Activated naive CD8-positive, alpha-beta T cell treated with anti-CD3 and anti-CD28 coated beads for 36 hours (primary cell): Measurements from ENCODE around the gene DLGAP5. TPM values are rescaled to one million over a fixed set of nuclear protein-coding genes. Genes with fewer than 3 reads are reported as not detected.

Experiments used
- DNase-seq: peaks from one replicate; pipeline ENCODE4 v3.0.0; 2021
- H3K27ac Mint-ChIP-seq: one replicate; pipeline ENCODE4 v1.8.0; 2022; ENCODE audit warnings: mild to moderate bottlenecking, moderate library complexity, mixed read lengths
- H3K27me3 Mint-ChIP-seq: one replicate; pipeline ENCODE4 v1.8.0; 2022; ENCODE audit warnings: mild to moderate bottlenecking, mixed read lengths
- H3K36me3 Mint-ChIP-seq: one replicate; pipeline ENCODE4 v1.8.0; 2021; ENCODE audit warnings: mild to moderate bottlenecking, mixed read lengths
- H3K4me1 Mint-ChIP-seq: one replicate; pipeline ENCODE4 v1.8.0; 2021; ENCODE audit warnings: mixed read lengths
- H3K4me3 Mint-ChIP-seq: one replicate; pipeline ENCODE4 v1.8.0; 2022; ENCODE audit warnings: mild to moderate bottlenecking, moderate library complexity, mixed read lengths
- H3K9me3 Mint-ChIP-seq: one replicate; pipeline ENCODE4 v1.8.0; 2022; ENCODE audit warnings: mixed read lengths
- total RNA-seq, 2 experiments: library from RNA; stranded (reverse); gene quantifications; one replicate each; pipeline ENCODE4 v1.2.3, GENCODE V29; 2021

The DLGAP5 gene
- total RNA-seq, 2 experiments from 2014 or later = 68.0 to 69.2 TPM

DNA sequence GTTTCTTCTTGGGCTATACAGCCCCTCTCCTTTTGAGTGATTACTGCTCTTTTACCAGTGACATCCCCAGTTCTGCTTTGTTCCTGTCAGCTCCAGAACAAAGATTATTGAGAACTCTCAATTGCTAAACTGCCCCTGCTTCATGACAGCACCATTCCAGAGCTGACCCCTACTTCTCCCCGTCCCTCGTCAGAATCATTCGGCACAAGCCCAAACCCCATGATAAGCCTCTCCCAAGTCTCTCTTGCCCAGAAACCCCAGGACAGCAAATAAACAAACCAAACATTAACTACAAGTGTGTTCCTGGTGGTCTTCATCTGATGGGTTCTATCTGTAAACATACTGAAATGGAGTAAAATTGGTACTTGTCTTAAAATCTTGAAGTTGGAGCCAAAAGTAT lies 9.3 kb upstream of the DLGAP5 start:
- H3K27ac Mint-ChIP-seq = no peak overlapping the region
- DNase-seq = no peak
- no peaks in the 10 kb centered on the region for H3K4me1 Mint-ChIP-seq

DNA sequence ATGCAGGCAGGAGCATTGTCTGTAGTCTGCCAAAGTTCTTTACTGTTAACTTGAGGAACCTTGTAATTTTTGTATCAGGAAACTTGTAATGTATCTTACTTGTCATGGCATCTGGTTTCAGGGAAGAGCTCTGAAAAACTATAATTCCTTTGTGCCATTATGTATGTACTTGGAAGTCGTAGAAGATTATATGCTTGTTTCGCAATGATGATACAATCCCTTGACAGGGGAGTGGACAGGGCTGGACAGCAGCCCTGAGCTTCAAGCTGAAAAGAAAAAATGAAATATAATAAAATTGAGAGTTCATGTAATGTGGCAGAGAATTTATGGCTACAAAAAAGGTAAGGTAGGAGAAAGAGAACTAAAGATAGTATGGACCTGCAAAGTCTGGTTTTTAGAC lies 7.4 kb upstream of the DLGAP5 start:
- no peak overlapping the region for H3K27ac Mint-ChIP-seq
- H3K9me3 Mint-ChIP-seq = no peaks in the 10 kb centered on the region
- H3K4me1 Mint-ChIP-seq = no peaks in the 10 kb centered on the region
- H3K36me3 Mint-ChIP-seq = no peaks in the 10 kb centered on the region
- H3K4me3 Mint-ChIP-seq = no peak overlapping the region
- no peak for DNase-seq
- no peaks in the 10 kb centered on the region for H3K27me3 Mint-ChIP-seq

More for the DNA sequence above, 9.3 kb upstream of the DLGAP5 start:
- no peaks in the 10 kb centered on the region for H3K36me3 Mint-ChIP-seq
- H3K9me3 Mint-ChIP-seq = no peaks in the 10 kb centered on the region
- H3K4me3 Mint-ChIP-seq = no peak overlapping the region
- no peaks in the 10 kb centered on the region for H3K27me3 Mint-ChIP-seq

DNA sequence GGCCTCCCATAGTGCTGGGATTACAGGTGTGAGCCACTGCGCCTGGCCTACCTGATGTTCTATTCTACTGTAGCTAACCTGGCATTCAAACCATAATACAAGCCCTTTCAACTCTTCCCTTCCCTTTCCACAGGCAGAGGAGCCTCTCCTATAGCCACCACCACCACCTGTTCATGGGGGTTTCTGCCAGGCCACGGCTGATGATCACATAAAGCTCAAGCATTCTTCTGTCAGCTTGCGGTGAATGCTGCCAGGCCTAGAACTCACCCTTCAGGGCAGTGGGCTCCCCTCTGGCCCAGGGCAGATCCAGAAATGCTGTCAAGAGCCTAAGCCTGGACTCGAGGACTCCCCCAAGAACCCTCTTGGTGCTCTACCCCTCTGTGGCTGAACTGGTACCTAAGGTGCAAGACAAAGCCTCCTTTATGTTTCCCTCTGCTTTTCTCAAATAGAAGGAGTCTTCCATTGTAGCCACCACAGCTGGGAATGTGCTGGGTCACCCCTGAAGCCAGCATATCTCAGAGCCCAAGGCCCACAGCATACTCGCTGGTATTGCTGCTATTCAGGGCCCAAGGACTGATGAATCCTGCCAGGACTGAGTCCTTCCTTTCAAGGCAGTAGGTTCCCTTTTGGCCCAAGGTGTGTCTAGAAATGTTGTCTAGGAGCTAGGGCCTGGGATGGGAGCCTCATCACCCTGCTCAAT lies 3.4 kb upstream of the DLGAP5 start:
- H3K4me3 Mint-ChIP-seq = no peak overlapping the region
- peaks cover 5% of the 10 kb centered on the region for H3K36me3 Mint-ChIP-seq
- peaks cover 8% of the 10 kb centered on the region for H3K27me3 Mint-ChIP-seq
- peaks cover 17% of the 10 kb centered on the region for H3K4me1 Mint-ChIP-seq
- H3K27ac Mint-ChIP-seq = no peak overlapping the region
- no peaks in the 10 kb centered on the region for H3K9me3 Mint-ChIP-seq
- DNase-seq = no peak

DNA sequence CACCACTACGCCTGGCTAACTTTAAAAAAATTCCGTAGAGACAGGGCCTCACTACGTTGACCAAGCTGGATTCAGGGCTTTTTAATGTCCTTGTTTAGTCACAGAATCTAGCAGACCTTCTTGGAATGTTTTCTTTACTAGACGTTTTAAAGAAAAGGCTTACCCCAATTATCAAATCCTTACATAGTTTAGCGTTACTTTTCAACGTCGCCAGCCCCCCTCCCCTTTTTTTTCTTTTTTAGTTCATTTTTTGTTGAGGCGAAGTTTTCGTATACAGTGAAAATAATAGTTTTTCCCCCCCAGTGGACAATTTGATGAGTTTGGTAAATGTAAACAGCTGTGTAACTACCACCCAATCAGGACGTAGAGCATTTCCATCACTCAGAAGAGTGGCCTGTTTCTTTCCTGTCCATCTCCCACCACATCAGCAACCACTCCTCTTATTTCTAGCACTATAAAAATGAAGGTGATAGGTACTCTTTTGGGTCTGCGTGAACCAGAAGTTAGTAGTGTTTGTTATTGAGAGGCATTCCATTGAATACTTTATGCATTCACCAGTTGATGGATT lies 753 bp upstream of the DLGAP5 start:
- no peak overlapping the region for H3K27ac Mint-ChIP-seq
- H3K4me3 Mint-ChIP-seq = peak overlapping the region; percentile 94
- peaks cover 8% of the 10 kb centered on the region for H3K36me3 Mint-ChIP-seq
- H3K4me1 Mint-ChIP-seq = peaks cover 21% of the 10 kb centered on the region
- no peaks in the 10 kb centered on the region for H3K9me3 Mint-ChIP-seq
- no peak for DNase-seq
- peaks cover 8% of the 10 kb centered on the region for H3K27me3 Mint-ChIP-seq

DNA sequence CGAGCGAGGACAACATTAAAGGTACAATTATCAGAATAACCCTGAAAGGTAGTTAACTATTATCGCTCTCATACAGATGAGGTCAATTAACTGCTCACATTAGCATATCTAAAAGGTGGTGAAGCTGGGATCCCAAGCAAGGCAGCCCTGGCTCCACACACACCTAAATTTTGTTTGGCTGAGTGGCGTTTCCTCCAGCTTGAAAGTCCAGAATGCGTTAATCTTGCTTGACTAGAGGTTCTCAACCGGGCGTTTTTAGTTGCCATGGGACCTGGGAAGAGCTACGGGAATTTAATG lies 531 bp downstream of the DLGAP5 start:
- peaks cover 14% of the 10 kb centered on the region for H3K36me3 Mint-ChIP-seq
- H3K4me3 Mint-ChIP-seq = peak overlapping the region; percentile 94

DNA sequence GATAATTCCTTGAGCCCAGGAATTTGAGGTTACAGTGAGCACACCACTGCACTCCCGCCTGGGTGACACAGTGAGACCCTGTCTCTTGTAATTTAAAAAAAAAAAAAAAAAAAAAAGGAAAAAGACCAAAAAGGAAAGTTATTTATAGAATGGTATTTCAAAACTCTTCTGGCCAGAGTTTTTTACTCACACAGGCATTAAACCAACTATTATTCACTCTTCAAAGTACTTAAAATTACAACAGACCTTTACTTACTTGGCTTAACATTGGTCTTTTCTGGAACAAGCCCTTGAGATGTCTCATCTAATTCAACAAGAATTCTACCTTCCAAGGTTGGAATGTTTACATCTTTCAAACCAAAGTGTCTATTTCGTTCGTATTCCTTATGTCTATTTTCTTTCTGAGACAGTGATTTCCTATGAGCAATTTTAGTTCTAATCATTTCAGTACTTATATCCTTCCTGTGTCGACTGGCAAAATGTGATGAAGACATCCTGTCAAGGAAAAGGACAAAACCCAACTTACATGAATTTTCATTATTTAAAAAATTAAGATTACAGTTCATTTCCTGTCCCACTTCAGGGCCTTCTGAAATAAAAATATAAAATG lies 2.6 kb downstream of the DLGAP5 start:
- H3K4me3 Mint-ChIP-seq = no peak overlapping the region
- H3K9me3 Mint-ChIP-seq = no peaks in the 10 kb centered on the region
- H3K36me3 Mint-ChIP-seq = peaks cover 17% of the 10 kb centered on the region
- peaks cover 8% of the 10 kb centered on the region for H3K27me3 Mint-ChIP-seq
- no peak for DNase-seq
- peaks cover 21% of the 10 kb centered on the region for H3K4me1 Mint-ChIP-seq
- H3K27ac Mint-ChIP-seq = no peak overlapping the region

More for the DNA sequence above, 531 bp downstream of the DLGAP5 start:
- peak overlapping the region; percentile 83 for H3K27ac Mint-ChIP-seq
- H3K9me3 Mint-ChIP-seq = no peaks in the 10 kb centered on the region
- peaks cover 21% of the 10 kb centered on the region for H3K4me1 Mint-ChIP-seq
- H3K27me3 Mint-ChIP-seq = peaks cover 8% of the 10 kb centered on the region
- no peak for DNase-seq

DNA sequence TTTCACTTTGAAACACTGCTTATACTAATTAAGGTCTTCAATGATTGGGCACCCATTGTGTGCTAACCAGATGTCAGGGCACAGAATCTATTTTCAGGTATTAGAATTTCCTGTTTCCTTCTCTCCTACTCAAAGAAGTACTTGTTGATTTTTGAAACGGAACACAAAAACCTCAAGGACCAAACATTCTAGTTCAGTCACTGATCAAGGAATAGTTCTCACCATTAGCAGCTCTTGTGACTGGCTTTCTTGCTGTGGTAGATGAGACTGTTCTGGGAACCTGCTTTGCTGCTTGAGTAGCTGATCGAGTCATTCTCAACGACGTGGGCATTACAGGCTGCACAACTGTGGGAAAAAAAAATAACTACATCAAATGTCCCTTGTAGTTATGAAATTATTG lies 11.0 kb downstream of the DLGAP5 start:
- peaks cover 34% of the 10 kb centered on the region for H3K36me3 Mint-ChIP-seq
- DNase-seq = no peak
- no peaks in the 10 kb centered on the region for H3K27me3 Mint-ChIP-seq
- H3K9me3 Mint-ChIP-seq = no peaks in the 10 kb centered on the region
- H3K4me1 Mint-ChIP-seq = no peaks in the 10 kb centered on the region
- no peak overlapping the region for H3K4me3 Mint-ChIP-seq
- no peak overlapping the region for H3K27ac Mint-ChIP-seq

DNA sequence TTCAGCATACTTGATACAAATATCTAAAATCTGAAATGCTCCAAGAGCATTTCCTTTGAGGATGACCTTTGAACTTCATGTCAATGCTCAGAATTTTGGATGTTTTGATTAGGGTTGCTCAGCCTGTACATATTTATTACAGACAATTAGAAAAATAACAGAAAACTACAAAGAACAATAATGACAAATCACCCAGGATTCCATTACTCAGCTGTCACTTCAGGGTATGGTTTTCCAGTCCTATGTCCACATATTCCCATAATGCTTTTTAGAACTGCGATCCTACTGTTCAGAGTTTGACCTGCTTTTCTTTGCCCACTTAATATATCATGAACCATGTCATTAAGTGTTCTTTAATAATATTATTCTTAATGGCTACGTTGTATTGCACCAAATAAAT lies 11.4 kb downstream of the DLGAP5 start:
- DNase-seq = no peak
- H3K36me3 Mint-ChIP-seq = peaks cover 34% of the 10 kb centered on the region
- no peaks in the 10 kb centered on the region for H3K27me3 Mint-ChIP-seq
- no peaks in the 10 kb centered on the region for H3K4me1 Mint-ChIP-seq
- H3K27ac Mint-ChIP-seq = no peak overlapping the region
- no peaks in the 10 kb centered on the region for H3K9me3 Mint-ChIP-seq
- no peak overlapping the region for H3K4me3 Mint-ChIP-seq

DNA sequence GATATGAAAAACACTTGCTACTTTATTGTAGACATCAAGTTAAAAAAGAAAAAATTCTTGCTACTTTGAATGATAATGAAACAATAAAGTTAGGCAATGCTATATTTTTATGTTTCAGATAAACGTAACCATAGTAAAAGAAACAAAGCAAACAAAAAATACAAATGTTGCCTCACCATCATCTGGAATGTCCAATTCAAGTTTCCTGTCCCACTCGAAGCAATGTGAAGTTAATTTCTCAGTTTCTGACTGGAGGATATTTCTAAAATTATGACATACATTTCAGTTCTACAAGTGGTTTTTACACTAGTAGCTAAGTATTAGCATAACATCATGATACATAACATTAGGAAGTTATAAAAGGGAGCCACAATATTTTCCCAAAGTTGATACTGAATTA lies 20.9 kb downstream of the DLGAP5 start:
- Mint-ChIP-seq H3K9me3 (no peaks in the 10 kb centered on the region), H3K4me1 (no peaks in the 10 kb centered on the region), H3K27me3 (no peaks in the 10 kb centered on the region), H3K27ac (no peak overlapping the region), H3K4me3 (no peak overlapping the region), H3K36me3 (peaks cover 21% of the 10 kb centered on the region)
- no peak for DNase-seq

DNA sequence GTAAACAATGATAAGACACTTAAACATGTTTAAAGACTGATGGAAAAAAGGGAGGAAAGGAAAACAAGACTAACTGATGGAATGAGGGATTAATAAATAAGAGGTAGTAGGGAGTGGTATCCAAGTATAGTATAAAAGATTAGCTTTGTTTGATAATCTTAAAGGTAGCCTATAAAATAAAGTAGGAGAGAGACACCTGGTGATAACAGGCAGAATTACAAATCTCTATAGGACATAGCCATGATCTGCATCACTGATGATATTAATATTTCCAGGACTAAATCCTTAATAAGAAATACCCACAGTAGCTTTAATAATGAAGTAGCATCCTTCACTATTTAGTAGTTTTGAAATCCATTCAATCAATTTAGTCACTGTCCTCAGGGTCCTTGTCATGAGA lies 30.4 kb downstream of the DLGAP5 start:
- no peak for DNase-seq
- peaks cover 5% of the 10 kb centered on the region for H3K4me1 Mint-ChIP-seq

DNA sequence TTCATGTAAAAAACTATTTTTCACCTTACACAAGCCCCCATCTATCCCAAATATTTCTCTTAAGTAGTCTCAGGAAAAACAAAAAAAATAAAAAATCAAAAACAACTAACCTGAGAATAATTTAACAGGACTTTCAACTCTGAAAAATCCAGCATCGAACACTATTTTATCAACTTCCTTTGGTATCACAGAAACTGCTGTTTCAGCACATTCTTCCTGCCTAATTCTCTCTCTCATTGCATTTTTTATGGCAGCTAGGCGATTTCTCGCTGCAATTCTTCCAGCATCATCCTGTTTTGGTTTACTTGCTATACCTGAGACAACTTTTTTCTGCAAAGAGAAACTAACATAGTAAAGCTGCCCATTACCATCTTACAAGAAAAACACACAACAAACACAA lies 33.0 kb downstream of the DLGAP5 start:
- H3K9me3 Mint-ChIP-seq = no peaks in the 10 kb centered on the region
- H3K27ac Mint-ChIP-seq = no peak overlapping the region

More for the DNA sequence above, 30.4 kb downstream of the DLGAP5 start:
- H3K27ac Mint-ChIP-seq = no peak overlapping the region
- H3K4me3 Mint-ChIP-seq = no peak overlapping the region
- peaks cover 48% of the 10 kb centered on the region for H3K36me3 Mint-ChIP-seq
- no peaks in the 10 kb centered on the region for H3K27me3 Mint-ChIP-seq
- H3K9me3 Mint-ChIP-seq = no peaks in the 10 kb centered on the region

DNA sequence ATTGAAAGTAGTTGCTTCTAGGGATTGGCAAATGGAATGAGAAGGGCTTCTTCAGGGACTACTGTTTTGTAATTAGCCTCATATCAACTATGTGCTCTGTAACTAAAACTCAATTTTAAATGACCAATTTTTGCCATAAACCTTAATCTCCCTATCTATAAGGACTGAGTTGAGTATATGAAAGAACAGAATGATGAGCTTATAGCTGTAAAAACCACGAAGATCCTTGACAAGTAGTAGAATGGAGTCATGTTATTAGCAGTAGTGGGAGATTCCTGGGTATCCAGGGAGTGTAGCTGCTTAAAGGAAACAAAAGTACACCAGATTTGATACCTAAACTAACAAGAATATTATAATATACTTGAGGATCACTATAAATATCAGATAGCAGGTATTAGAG lies 34.3 kb downstream of the DLGAP5 start:
- Mint-ChIP-seq H3K9me3 (no peaks in the 10 kb centered on the region), H3K36me3 (peaks cover 41% of the 10 kb centered on the region), H3K4me1 (peaks cover 5% of the 10 kb centered on the region), H3K27ac (no peak overlapping the region), H3K27me3 (no peaks in the 10 kb centered on the region), H3K4me3 (no peak overlapping the region)
- DNase-seq = no peak

More for the DNA sequence above, 33.0 kb downstream of the DLGAP5 start:
- no peak for DNase-seq
- Mint-ChIP-seq H3K27me3 (no peaks in the 10 kb centered on the region), H3K4me3 (no peak overlapping the region), H3K4me1 (peaks cover 5% of the 10 kb centered on the region), H3K36me3 (peaks cover 47% of the 10 kb centered on the region)

DNA sequence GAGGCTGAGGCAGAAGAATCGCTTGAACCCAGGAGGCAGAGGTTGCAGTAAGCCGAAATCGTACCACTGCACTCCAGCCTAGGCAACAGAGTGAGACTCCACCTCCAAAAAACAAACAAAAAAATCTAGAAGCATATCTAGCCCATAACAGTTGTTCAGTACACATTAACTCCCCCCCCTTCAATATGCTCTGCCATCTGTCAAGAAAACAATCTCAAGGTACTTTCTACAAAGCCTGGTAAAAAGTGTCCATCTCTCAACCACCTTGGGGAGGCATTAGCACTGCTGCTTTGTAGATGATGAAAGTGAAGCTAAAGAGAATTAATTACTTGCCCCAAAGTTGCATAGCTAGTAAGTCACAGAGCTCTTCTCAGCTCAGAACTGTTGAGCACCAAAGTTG lies 37.4 kb downstream of the DLGAP5 start:
- Mint-ChIP-seq H3K27ac (no peak overlapping the region), H3K36me3 (peaks cover 43% of the 10 kb centered on the region), H3K9me3 (no peaks in the 10 kb centered on the region), H3K4me3 (no peak overlapping the region), H3K27me3 (no peaks in the 10 kb centered on the region), H3K4me1 (peaks cover 3% of the 10 kb centered on the region)
- DNase-seq = no peak

DNA sequence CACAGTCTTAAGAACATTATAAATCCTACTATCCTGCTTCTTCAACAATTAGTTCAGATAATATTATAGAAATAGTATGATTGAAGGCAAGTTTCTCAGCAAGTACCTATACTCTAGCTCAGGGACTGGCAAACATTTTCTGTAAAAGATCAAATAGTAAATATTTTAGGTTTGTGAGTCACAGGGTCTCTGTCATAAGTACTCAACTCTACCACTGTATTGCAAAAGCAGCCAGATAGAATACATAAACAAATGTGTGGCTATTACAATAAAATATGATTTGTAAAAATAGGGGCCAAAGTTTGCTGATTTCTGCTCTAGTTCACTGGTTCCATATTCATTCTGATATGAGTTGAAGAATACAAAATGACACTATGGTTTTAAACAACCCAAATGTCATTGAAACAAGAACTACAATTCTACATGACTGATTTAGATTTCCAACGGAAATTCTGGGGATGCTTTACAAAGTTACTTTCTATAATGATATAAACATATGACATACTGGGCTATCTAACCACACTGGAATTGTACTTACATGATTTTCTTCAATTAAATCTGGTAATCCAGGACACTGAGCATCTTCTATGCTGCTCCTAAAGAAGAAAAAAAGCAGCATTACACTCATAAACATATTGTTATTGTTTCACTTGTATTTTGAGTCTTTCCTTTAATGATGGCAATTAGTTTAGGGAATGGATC lies 39.2 kb downstream of the DLGAP5 start:
- Mint-ChIP-seq H3K4me1 (peaks cover 3% of the 10 kb centered on the region), H3K4me3 (no peak overlapping the region), H3K9me3 (no peaks in the 10 kb centered on the region), H3K27me3 (no peaks in the 10 kb centered on the region), H3K27ac (no peak overlapping the region), H3K36me3 (peaks cover 33% of the 10 kb centered on the region)
- no peak for DNase-seq

DNA sequence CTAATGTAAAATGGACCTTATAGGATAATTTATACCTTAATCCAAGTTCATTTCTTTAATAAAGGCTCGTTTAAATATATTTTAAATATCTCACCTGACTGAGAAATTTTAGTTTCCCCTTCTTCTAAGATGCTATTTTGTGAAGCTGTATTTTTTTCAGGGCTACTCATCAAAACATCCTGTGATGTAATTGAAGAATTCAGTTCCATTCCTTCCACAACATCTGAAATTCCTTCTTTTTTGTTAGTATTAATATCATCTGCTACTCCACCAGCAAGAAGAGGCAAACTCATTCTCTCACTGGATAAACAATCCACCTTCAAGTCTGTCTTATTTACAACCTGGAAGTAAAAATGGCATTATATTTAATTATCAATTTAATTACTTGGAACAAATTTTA lies 39.8 kb downstream of the DLGAP5 start:
- Mint-ChIP-seq H3K36me3 (peaks cover 34% of the 10 kb centered on the region), H3K9me3 (no peaks in the 10 kb centered on the region), H3K4me3 (no peak overlapping the region), H3K27me3 (no peaks in the 10 kb centered on the region), H3K4me1 (no peaks in the 10 kb centered on the region), H3K27ac (no peak overlapping the region)
- DNase-seq = no peak
